Parathyroid adenoma (tissue), 2 donors: ENCODE measurements around the gene APOBEC3B.

Experiments used
- H2AFZ ChIP-seq: fragments of 300-600 bp; sonication (generic); one replicate; pipeline ENCODE4 v1.7.0; 2017; ENCODE audit warnings: antibody characterized with exemption, mild to moderate bottlenecking
- H3K27ac ChIP-seq: fragments of 300-600 bp; sonication (generic); one replicate; pipeline ENCODE4 v1.7.0; 2017
- H3K27me3 ChIP-seq: fragments of 300-600 bp; sonication (generic); one replicate; pipeline ENCODE4 v1.7.0; 2017; ENCODE audit warnings: low read length; ENCODE audit not compliant: control insufficient read depth, insufficient read depth
- H3K36me3 ChIP-seq: fragments of 300-600 bp; sonication (generic); one replicate; pipeline ENCODE4 v1.7.0; 2017; ENCODE audit warnings: low read length; ENCODE audit not compliant: control insufficient read depth, insufficient read depth
- H3K4me1 ChIP-seq: fragments of 300-600 bp; sonication (generic); one replicate; pipeline ENCODE4 v1.7.0; 2017; ENCODE audit warnings: control low read depth
- H3K4me2 ChIP-seq: fragments of 300-600 bp; sonication (generic); one replicate; pipeline ENCODE4 v1.7.0; 2017; ENCODE audit warnings: low read length
- H3K4me3 ChIP-seq: fragments of 300-600 bp; sonication (generic); one replicate; pipeline ENCODE4 v1.7.0; 2017; ENCODE audit warnings: low read depth, low read length
- H3K79me2 ChIP-seq: fragments of 300-600 bp; sonication (generic); one replicate; pipeline ENCODE4 v1.7.0; 2017; ENCODE audit warnings: control low read depth
- H3K9ac ChIP-seq: fragments of 300-600 bp; sonication (generic); one replicate; pipeline ENCODE4 v1.7.0; 2017; ENCODE audit warnings: mild to moderate bottlenecking
- H3K9me3 ChIP-seq: fragments of 300-600 bp; sonication (generic); one replicate; pipeline ENCODE4 v1.7.0; 2017; ENCODE audit warnings: low read length; ENCODE audit not compliant: control insufficient read depth
- TF ChIP-seq, protein P1 (sequence below): fragments of 300-600 bp; sonication (generic); IDR thresholded peaks from one replicate; pipeline ENCODE4 v1.7.0; 2017; ENCODE audit warnings: antibody characterized with exemption, mild to moderate bottlenecking
- donor health status: primary hyperparathyroidism.

Gene APOBEC3B

GRCh38 chr22:38966942-38967341 lies 15.2 kb upstream of the APOBEC3B start:
- Histone ChIP-seq H3K79me2 (no peaks in the 10 kb centered on the region), H3K4me1 (no peaks in the 10 kb centered on the region), H3K36me3 (no peaks in the 10 kb centered on the region), H2AFZ (no peak overlapping the region), H3K9ac (no peak overlapping the region), H3K4me3 (no peak overlapping the region), H3K4me2 (no peak overlapping the region), H3K9me3 (no peaks in the 10 kb centered on the region), H3K27me3 (no peaks in the 10 kb centered on the region), H3K27ac (no peak overlapping the region)
- TF ChIP-seq, protein P1, sequence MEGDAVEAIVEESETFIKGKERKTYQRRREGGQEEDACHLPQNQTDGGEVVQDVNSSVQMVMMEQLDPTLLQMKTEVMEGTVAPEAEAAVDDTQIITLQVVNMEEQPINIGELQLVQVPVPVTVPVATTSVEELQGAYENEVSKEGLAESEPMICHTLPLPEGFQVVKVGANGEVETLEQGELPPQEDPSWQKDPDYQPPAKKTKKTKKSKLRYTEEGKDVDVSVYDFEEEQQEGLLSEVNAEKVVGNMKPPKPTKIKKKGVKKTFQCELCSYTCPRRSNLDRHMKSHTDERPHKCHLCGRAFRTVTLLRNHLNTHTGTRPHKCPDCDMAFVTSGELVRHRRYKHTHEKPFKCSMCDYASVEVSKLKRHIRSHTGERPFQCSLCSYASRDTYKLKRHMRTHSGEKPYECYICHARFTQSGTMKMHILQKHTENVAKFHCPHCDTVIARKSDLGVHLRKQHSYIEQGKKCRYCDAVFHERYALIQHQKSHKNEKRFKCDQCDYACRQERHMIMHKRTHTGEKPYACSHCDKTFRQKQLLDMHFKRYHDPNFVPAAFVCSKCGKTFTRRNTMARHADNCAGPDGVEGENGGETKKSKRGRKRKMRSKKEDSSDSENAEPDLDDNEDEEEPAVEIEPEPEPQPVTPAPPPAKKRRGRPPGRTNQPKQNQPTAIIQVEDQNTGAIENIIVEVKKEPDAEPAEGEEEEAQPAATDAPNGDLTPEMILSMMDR: no peak

GRCh38 chr22:38967451-38968450 lies 14.4 kb upstream of the APOBEC3B start:
- H3K4me1 ChIP-seq: no peaks in the 10 kb centered on the region
- H3K4me3 ChIP-seq: no peak overlapping the region
- no peak overlapping the region for H2AFZ ChIP-seq
- H3K9ac ChIP-seq: no peak overlapping the region
- no peak overlapping the region for H3K27ac ChIP-seq
- H3K27me3 ChIP-seq: no peaks in the 10 kb centered on the region
- H3K79me2 ChIP-seq: no peaks in the 10 kb centered on the region
- TF ChIP-seq, protein P1: no peak
- no peaks in the 10 kb centered on the region for H3K9me3 ChIP-seq
- H3K4me2 ChIP-seq: no peak overlapping the region
- H3K36me3 ChIP-seq: no peaks in the 10 kb centered on the region

GRCh38 chr22:38968801-38969200 lies 13.3 kb upstream of the APOBEC3B start:
- no peaks in the 10 kb centered on the region for H3K36me3 ChIP-seq
- TF ChIP-seq, protein P1: no peak
- no peaks in the 10 kb centered on the region for H3K9me3 ChIP-seq
- no peak overlapping the region for H3K4me3 ChIP-seq
- no peaks in the 10 kb centered on the region for H3K27me3 ChIP-seq
- no peak overlapping the region for H3K4me2 ChIP-seq
- no peak overlapping the region for H2AFZ ChIP-seq
- H3K79me2 ChIP-seq: no peaks in the 10 kb centered on the region
- no peak overlapping the region for H3K9ac ChIP-seq
- H3K4me1 ChIP-seq: no peaks in the 10 kb centered on the region
- no peak overlapping the region for H3K27ac ChIP-seq

GRCh38 chr22:38970551-38970950 lies 11.6 kb upstream of the APOBEC3B start:
- Histone ChIP-seq H3K36me3 (no peaks in the 10 kb centered on the region), H3K27me3 (no peaks in the 10 kb centered on the region), H3K9me3 (no peaks in the 10 kb centered on the region), H3K9ac (no peak overlapping the region), H3K79me2 (no peaks in the 10 kb centered on the region), H3K4me1 (no peaks in the 10 kb centered on the region), H2AFZ (no peak overlapping the region), H3K4me2 (no peak overlapping the region), H3K27ac (no peak overlapping the region), H3K4me3 (no peak overlapping the region)
- TF ChIP-seq, protein P1: no peak
